SW480 (cell line): ENCODE measurements around the gene CCNC.

Experiments used
- DNase-seq: peaks from one replicate; pipeline ENCODE4 v3.0.0-alpha.2; 2016; ENCODE audit warnings: low spot score

The CCNC gene

DNA sequence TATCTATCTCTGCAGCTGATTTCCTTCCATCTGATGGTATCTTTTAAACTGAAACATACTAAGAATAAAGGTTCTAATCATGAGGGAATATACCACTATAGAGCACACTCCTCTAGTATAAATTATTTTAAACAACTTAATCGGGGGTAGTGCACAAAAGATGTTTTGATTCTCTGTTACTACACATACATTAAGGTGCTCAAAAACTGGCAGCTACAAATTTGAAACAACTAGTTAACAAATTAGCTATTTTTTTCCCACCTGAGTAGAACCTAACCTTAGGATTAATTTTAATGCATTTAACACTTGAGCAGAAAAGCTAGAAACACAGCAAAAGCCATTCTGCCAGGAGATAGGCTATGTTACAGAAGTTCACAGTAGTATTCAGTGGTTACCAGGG lies 23.0 kb downstream of the CCNC start:
- DNase-seq = no peak

DNA sequence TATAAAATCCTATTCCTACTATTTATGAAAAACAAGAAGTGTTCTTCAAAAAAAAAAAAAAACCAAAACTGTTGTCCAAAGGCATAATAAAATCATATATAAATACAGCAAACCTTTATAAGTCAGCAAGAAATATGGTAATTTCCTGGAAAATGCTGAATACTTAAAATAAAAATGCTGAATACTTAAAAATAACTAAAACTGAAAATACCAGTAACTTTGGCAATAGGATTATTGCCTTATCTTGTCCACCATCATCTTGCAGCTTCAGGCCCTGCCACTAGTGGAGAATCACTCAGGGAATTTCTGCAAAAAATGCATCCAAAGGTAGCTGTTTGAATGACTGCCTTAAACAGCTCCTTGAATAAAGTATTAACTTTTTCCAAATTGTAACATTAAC lies 24.5 kb downstream of the CCNC start:
- DNase-seq = no peak

DNA sequence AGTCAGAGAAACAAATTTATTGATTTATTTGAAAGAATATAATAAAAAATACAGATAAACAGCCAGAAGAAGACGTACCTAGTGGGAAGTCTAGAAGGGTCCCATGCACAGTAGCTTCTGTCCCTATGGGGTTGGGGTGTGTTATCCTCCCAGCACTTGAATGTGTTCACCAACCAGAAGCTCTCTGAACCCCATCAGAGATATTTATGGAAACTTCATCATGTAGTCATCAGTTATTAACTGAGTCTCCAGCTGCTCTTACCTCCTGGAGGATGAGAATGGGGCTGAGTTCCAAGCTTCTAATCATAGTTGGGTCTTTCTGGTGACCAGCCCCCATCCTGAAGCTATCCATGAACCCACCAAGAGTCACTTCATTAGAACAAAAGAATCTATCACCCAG lies 37.8 kb downstream of the CCNC start:
- no peak for DNase-seq

DNA sequence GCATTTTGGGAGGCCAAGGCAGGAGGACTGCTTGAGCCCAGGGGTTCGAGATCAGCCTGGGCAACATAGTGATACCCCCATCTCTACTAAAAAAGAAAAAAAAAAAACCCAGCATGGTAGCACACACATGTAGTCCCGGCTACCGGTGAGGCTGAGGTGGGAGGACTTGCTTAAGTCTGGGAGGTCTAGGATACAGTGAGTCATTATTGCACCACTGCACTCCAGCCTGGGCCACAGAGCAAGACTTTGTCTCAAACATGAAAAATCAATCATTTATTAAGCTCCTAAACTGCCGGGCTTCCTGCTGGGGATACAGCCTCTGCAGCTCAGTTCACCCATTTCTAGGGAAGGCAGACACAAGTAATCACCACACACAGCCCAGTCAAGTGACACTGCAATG lies 45.9 kb downstream of the CCNC start:
- no peak for DNase-seq

DNA sequence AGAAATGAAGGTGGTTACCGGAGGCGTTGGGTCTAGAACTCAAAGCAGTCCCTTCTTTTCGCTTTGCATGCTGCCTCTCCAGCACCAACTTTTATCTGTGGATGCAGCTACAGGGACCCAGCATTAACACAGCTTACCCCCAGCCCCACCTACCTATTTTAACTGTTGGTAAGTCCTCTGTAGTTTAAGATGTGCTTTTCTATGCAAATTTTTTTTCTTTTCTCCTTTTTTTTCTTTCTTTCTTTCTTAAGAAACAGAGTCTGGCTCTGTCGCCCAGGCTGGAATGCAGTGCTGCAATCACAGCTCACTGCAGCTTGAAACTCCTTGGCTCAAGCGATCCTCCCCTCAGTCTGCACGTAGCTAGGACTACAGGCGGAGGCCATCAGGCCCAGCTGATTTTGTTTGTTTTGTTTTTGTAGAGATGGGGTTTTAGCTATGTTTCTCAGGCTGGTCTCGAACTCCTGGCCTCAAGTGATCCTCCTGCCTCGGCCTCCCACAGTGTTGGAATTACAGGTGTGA lies 46.8 kb downstream of the CCNC start:
- DNase-seq = no peak

DNA sequence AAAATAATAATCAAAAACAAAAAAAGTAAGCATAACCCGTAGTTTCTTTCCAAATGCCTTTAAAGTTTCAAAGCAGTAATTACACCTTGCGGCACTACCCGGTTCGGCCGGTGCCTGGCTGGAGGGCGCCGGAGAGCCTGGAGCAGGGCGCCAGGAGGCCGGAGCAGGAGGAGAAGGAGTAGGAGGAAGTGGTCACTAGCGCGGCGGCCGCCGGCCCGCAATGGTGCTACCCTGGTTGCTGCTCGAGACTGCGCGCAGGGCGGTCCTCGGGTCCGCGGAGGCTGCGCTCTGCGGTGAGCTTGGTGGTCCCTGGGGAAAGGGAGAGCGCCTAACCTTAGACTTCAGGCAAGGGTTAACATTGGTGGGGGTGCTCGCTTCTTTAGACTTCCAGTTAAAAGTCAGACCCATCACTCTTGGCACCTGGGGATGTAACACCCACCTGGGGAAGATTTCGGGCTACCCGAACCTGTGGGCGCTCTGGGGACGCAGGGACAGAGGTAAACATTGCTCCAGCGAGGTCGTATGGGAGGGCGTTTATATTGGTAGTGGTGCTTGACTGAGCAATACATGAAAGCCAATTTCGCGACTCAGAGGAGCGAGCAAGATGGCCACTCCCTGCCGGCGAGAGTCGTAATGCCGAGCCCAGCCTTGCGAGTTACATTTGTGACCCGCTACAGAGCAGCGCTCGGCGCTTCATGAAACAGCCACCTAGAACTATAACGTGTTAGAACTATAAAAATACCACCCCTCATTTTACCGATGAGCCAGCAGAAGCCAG lies 47.4 kb downstream of the CCNC start:
- peak; percentile 80 for DNase-seq

DNA sequence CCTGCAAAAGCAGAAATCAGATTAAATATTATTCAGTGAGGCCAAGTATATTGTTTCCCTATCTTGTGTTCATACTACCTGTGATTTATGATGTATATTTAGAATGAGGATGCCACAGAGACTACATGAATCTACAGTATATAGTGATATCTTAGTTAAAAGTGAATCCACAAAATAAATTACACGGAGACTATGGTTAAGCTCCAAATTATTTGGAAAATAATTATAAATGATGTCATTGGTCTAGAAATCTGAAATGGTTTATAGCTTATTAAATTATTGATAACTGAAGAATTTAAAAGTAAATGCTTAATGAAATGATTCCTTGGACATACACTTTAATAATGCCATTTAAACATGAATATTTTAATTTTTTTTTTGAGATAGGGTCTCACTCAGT lies 49.0 kb downstream of the CCNC start:
- no peak for DNase-seq

DNA sequence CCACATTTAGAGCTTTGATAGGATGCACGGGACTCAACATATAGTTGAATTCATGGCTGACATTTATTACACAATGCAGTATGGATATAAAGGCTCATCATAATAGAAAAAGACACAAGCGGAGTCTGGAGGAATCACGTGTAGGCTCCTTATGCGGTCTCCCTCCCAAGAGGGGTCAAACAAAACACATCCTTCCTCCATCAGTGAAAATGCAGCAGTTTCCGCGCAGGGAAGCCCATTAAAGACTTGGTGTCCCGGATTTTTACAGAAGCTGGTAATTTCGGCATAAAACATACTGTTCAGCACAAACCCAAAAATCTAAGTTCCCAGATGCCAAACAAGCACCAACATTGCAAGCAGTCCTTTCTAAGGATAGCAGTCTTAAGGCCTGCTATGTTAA lies 54.4 kb downstream of the CCNC start:
- no peak for DNase-seq

DNA sequence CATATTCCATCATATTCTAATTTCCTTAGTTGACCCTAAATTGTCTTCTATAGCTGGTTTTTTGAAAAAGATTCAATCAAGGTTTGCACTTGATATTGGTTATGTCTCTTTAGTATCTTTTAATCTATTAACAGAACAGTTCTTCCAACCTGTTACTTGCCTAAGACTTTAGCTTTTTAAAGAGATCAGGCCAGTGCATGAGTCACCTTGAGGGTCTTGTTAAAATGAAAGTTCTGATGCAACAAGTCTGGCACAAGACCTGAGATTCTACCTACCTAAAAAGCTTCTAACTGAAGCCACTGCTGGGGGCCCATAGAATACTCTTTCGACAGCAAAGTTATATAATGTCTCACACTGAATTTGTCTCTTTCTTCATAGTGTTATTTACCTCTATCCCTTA lies 56.4 kb downstream of the CCNC start:
- no peak for DNase-seq

DNA sequence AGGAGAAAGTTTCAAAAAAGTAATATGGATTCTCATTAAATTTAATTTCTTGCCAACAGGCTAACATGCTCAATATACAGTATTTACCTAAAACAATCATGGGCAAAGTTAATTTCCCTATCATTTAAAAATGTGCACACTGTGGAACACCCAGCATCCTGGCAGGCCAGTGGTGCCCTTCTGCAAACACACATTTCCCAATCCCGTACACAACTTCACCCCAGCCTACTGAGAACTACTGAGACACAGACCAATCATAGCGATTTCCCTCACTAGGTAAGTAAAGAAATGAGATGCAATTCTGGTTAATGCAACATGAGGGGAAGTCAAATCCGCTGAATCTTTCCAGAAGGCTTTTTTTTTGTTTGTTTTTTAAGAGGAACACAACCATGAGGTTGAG lies 60.8 kb downstream of the CCNC start:
- DNase-seq = no peak

DNA sequence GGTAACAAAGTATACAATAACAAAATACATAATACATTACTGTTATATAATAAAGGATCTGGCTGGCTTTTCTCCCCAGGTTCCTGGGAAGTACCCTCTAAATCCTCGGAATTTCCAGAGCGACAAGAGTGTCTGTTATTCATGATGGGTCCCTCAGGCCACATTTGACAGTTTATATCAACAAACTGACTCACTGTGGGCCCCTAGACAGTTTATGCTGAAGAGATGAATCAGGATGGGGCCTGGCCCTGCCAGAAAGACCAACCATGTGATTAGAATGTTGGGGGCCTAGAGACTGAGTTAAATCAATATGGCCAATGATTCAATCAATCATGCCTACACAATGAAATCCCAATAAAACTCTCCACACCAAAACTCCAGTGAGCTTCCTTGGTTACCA lies 66.7 kb downstream of the CCNC start:
- DNase-seq = no peak

DNA sequence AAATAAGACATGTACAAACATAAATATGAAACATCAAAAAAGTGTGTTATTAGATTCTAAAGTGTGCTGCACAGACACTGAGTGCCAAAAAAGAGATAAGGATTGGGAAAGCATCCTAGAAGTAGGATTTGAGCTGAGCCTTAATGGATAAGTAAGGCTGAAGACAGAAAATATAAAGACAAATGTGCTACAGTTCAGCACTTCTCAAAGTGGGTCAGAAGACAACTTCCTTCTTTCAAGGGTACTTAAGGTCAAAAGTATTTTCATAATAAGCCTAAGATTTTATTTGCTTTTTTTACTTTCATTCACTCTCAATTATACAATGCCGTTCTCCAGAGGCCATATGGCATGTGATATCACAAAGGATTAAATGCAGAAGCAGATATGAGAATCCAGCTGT lies 70.0 kb downstream of the CCNC start:
- DNase-seq = no peak

DNA sequence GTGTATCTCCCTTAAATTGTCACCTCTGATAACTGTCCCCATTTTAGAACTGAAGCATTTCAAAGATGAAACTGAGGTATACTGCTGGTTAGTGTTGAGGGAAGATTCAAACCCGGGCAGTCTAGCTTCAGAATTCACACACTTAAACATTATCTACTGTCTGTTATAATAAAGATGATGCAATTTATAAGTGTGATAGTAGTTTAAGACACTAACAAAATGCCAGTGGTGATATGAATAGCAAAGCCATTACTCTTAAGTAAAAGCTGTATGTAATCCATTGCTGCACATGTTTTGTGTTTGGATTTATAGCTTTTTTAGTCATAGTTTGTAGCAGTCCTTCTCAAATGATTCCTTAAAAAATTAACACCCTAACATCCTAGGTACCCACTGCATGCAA lies 73.0 kb downstream of the CCNC start:
- no peak for DNase-seq
